Inflammatory macrophage treated with lipopolysaccharide for 1 hour (primary cell): Measurements from ENCODE around the gene KRCC1.
A peak's percentile ranks its signal among the peaks of the same experiment; 100 is the strongest.
"Not testable (repeated sequence)": the region's sequence is repeated elsewhere in the genome, so short reads cannot be mapped to it uniquely, and the experiment has no call there.

ENCODE experiments used
- DNase-seq, 2 donors: peaks; one replicate each; pipeline ENCODE4 v3.0.0-alpha.2; 2020 to 2022

The KRCC1 gene

DNA sequence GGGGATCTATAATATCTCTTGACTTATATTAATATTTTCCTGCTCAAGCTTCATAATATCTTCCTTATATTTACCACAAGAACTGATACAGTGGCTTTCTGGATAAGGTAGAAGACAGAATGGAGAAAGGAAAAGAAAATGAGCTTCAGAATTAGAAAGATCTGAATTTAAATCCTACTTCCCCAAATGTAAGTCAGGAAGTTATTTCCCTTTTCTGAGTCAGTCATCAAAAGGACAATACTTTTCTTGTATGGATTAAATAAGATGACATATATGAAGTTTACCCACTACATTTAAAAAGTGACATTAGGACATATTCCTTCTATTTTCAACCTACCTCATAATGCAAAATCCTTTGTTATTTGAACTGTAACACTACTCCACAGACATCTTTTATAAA, 19.0 kb downstream of the KRCC1 start:
- DNase-seq: peak; percentile 27 to 44

DNA sequence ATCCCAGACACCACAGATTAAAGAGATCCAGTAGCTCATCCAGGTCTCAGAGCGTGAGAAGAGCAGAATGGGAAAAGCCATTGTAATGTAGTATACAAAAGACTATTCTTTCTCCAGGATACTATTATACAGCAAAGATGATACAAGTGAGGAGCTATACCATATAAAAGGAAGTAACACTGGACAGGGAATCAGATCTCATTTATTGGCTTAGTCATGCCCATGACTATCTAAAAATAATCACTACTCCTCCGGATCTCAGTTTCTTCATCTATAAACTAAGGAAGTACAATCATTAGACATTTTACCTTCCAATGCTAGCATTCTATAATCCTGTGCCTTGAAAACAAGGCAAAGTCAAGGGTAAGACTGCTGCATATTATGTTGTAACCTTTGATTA, 19.4 kb downstream of the KRCC1 start:
- peak; percentile 31 to 65 for DNase-seq

DNA sequence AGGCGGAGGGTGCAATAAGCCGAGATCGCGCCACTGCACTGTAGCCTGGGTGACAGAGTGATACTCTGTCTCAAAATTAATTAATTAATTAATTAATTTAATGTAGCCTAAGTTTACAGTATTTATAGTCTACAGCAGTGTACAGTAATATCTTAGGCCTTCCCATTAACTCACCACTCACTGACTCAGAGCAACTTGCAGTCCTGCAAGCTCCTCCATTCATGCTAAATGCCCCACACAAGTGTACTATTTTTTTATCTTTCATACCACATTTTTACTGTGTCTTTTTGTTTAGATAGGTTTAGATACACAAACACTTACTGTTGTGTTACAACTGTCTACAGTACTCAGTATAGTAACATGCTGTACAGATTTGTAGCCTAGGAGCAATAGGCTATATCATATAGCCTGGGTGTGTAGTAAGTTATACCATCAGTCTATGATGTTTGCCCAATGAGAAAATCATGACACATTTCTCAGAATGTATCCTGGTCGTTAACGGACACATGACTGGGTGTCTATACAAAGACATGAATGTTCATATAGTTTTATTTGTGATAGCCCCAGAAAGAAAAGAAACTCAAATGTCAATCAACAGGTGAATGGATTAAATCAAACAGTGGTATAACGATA, 23.4 kb downstream of the KRCC1 start:
- no peak for DNase-seq

DNA sequence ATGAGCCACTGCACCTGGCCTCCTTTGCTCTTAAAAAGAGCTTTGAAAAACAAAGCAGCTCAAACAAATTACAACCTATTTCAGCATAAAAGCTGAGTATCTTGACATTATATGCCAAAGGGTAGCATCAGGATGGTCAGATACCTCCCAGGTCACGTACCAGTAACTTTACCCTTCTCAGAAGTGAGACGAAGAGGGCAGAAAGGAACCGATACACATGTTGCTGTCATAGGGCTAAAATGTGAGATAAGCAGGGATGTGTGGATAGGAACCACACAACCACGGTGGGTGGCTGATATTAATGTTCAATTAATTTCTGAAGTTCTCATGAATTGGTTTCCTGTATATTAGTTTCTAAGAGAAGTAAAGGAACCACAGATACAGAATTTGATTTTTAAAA, 26.7 kb downstream of the KRCC1 start:
- no peak for DNase-seq

DNA sequence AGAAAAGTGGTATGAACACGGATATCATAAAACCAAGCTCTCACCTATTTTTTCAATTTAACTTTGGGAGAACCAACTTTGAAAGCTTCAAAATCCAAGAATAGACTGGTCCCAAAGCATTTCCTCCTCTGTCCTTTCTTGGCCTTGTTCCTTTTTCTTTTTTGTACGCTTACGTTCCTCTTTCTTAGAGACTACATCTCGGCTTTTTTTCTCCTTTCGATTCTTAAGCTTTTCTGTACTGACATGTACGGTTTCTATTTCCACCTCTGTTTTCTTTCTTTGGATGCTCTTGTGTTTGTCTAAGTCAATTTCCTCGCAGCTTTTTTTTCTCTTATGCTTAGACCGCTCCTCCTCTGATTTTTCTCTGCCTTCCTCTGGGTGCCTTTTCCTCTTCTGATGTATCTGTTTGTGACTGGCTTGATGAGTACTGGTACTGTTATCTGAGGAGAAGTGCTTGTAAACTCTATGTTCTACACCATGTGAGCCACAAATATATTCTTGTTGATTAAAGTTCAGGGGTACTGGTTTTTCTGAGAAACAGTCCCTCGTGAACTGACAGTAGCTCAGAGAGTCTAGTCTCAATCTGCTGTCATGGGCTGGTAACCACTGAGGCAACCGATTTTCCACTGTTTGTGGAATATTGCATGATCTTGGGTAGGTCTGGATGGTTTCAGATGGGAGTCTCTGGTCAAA, 27.7 kb downstream of the KRCC1 start:
- peak; percentile 39 to 60 for DNase-seq

DNA sequence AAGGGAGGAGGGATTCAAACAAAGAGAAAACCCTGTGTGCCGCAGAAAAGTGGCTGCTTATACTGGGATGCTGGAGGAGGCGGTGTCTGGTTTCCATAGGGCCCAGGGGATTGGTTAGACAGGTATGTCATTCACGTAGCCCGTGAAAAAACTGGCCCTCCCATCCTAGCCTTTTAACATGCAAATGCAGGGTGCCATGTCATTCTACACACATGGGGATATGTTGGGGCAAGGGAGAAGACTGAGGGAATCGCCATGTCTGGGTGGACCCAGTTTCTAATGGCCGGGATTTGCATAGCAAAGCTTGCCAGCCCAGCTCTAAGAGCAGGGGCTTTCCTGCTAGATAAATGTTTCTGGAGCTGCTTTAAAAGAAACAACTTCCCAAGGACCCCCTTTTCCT, 31.1 kb downstream of the KRCC1 start:
- no peak for DNase-seq

DNA sequence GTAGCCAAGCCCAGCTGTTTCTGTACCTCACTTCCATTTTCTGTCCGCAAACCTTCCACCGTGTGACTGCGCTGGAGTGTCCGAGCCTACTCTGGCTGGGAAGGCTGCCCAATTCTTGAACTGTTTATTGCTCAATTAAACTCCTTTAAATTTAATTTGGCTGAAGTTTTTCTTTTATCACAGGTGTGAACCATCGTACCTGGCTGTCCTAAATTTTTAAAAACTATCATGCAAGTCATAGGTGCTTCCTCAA, 33.0 kb downstream of the KRCC1 start:
- no peak for DNase-seq

DNA sequence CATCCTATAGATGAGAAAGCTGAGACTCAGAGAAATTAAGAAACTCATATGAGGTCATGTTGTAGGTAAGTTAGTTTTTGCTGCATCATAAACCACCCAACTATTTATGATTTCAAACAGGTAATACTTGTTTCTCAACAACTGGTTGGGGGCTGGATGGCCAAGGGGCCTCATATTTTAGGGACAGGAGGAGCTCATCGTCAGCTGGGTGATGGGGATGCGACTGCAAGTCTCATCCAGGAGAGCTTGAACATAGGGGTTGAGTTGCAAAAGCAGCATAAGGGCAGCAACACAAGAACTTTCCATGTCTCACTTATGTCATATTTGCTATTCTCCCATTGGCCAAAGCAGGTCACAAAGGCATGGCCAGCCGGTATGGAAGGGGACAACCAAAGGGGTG, 35.6 kb downstream of the KRCC1 start:
- no peak for DNase-seq

DNA sequence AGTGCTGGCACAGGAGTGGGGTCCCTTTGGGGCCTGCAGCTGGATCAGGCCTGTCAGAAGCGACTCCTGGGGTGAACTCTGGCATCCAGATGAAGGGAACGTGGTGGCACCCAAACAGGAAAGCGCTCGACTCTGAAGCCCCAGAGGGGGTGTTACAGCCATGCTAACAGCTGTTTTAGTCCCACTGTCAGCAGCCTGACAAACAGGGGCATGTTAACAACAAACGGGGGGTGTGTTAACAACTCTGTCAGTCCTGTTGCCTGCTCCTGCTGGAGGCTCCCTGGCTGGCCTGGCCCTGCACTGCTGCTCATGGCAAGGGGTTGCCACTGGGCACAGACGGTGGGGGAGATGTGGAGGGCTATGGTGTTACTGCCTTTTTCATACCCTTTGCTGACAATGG, 36.7 kb downstream of the KRCC1 start:
- no peak for DNase-seq

DNA sequence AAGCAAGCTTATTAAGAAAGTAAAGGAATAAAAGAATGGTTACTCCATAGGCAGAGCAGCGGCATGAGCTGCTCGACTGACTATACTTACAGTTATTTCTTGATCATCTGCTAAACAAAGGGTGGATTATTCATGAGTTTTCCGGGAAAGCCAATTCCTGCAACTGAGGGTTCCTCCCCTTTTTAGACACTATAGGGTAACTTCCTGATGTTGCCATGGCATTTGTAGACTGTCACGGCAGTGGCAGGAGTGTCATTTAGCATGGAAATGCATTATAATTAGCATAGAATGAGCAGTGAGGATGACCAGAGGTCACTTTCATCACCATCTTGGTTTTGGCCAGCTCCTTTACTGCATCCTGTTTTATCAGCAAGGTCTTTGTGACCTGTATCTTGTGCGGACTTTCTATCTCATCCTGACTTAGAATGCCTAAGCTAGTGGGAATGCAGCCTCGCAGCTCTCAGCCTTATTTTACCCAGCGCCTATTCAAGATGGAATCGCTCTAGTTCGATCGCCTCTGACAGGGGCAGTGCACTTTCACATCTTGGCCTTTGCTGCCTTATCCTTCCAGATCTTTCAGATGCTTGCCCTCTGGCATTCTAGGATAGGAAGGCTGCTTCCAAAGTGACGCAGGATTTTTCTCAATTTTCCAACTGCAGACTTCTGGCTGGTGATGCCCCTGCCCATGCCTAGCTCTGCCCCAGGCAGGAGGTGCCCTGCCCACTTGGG, 37.3 kb downstream of the KRCC1 start:
- not testable (repeated sequence) for DNase-seq

DNA sequence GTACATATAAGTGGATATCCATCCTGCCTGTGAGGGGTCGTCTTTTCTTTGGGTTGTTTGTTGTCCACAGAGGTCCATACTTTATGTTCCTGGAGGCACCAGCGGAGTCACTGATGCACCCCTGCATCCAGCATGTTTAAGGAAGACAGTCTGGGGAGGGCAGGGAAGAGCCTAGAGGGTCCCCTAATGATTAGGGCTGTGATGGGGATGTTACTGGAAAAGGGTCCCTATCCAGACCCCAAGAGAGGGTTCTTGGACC, 37.9 kb downstream of the KRCC1 start:
- DNase-seq: not testable (repeated sequence)

DNA sequence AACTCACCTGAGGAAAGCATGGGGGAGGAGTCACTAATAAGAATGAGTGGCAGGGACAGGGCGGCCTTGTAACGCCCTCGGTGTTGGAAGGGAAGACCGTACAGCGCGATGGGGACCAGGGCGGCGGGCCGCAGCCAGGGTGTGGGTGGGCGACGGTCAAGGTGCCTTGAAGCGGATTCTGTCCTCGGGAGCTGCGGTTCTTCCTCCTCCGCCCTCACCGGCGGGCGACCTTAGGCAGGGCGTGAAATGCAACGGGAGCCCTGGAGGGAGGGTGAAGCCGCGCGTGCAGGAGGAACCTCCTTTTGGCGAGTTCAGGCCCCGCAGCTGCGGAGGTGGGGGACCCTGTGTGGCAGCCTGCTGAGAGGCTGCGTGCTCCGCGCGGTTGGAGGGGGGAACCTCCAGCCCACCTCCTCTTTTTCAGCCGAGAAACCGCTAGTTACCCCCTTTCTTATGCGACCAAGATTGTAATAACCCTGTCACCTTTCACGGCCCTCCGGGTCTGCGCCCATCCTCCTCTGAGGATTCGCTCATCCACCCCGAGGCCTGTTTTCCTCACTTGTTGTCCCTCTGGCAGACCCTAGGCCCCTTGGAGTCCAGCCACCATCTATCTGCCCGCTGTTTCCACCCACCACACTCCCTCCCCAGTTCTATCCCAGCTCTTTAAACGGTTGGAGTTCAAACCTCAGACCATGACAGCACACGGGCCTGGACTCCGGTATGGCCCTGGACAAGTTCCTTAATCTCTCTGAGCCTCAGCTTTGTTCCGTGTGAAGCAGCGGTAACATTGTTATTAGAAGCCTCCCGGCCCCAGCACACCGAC, 38.4 kb downstream of the KRCC1 start:
- DNase-seq: peak in 1 of 2 donors; percentile 40

DNA sequence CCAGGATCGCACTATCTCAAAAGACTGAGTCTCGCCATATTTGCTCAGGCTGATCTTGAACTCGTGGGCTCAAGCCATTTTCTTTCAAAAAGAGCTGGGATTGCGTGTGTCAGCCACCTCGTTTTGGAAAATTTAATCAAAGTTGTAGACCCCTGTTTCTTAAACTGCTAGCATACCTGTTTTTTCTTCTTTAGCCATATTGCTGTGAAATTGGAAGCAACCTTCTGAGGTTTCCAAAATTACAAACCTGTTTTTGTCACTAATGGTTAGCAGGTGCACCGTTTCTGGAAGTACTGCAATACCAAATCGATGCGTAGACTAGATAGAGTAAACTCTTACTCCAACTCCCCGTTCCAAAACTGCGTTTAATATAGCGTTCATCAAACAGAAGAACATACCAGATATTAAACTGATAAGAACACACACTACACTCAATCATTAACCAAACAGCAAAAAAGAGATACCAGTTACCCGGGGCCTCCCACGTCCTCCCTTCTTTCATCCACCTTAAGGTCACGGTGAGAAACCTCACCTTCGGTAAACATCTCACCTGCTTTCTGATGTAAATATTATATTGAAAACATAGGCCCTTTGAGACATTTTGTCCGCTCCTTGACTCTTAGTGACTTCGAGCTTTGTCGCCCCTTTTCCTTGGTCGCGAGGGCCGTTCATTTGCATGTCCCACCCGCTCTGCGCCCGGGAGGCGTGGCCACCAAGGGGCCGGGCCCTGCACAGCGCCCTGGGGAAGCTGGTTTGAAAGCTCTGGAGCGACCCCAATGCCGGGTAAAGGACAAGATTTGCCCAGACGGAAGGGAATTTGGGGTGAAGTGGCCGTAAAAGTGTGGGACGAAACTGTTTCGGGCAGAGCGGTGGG, 39.3 kb downstream of the KRCC1 start, which contains the start of gene RNU2-63P:
TSS of gene RNU2-63P (minus strand) at position 462 of the 874 bp plus-strand sequence.
- peak; percentile 87 to 91 for DNase-seq

DNA sequence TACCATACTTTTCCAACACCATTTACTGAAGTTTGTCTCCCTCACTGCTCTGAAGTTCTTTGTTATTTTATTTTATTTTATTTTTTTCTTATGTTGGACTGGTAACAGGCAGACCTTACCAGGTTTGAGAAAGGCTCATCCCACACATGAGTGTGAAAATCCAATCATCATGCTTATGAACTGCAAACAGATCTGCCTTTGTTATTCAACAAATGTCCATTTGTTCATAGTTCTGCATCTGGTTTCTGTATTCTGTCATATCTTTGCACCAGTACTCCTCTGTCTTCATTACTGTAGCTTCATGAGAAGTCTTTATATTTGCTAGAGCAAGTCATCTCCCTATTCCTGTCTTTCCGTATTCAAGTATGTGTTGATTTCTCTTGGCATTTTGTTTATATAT, 44.6 kb downstream of the KRCC1 start:
- DNase-seq: no peak

DNA sequence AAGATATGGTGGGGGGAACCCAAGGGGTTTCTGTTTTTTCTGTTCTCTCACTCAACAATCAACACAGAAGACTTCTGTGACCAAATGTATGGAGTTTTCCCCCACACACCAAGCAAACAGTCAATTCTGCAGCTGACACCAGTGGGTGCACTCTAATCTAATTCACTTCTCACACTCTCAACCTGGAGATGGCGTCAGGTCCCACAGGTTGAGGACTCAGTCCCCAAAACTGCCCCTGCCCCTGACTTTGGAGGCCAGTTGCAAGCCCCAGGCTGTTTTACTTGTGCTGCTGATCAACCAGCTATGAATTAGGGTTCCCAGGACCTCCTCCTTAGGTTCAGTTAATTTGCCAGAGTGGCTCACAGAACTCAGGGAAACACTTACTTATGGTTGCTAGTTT, 45.4 kb downstream of the KRCC1 start:
- DNase-seq: no peak

DNA sequence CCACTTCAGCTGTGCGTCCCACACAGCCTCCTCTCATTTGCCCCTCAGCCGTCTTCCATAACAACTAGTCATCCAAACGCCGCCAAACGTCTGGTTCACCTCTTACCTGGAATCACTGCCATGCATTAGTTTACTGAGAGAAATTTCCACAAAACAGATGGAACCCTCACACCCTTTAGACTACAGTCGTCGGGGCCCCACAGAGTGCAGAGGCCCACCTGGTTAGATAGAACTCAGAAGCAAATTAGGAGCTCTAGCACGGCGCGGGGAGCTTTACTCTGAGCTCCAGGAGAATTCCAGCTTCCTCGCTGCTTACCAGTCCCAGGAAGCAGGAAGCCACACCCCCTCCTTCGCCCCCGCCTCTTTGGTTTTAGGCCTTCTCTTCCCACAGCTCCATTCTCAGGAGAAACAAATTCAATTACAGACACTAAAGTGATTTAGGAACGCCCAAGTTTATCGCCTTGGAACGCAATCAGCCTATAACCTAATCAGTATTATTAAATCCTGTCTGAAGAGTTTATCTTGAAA, 48.6 kb downstream of the KRCC1 start:
- DNase-seq: no peak

DNA sequence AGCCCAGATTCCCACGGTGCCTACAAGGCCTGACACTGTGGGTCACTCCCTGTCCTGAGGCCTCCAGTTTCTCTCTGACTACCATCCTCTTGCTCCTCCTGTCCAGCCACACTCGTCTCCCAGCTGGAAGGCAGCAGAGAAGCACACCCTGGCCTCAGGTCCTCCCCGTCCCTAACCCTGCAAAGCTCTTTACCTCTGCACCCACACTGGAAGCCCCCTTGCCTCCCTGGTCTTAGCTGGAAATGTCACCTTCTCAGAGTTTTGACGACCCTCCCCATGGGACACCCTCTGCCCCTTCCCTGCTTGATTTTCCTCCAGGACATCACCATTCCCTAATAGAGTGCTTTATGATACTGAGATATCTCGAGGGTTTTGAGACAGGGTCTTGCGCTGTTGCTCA, 49.8 kb downstream of the KRCC1 start:
- DNase-seq: no peak

DNA sequence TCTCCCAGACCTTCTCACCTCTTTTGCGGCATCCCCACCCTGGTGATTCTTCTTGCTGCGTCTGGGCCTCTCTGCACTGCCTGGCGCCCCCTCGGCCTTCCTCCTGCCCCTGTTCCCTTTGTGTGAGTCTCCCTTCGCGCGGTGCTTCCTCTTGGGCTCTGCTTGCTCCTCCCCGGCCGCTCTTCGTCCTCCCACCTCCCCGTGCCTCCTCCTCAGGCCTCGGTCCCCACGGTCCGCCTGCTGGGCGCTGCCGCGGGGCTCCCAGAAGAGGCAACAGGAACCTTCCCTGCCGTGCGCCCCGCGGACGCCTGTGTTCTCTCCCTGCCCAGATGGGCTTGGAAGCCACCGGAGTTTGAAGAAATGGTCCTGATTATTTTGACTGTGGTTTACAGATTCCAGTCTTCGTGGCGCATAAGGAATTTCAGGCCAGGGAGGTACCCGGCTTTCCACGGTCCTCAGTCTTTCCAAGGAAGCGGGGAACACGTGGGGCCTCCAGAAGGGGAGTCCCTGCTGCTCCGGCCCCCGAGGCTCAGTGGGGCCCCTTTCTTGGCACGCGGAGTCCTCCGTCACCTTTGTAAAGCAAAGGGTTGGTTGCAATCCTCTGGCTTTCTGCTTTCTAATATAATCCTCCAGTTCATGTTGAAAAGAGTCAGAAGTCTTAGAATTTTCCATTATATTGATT, 52.4 kb downstream of the KRCC1 start:
- no peak for DNase-seq

DNA sequence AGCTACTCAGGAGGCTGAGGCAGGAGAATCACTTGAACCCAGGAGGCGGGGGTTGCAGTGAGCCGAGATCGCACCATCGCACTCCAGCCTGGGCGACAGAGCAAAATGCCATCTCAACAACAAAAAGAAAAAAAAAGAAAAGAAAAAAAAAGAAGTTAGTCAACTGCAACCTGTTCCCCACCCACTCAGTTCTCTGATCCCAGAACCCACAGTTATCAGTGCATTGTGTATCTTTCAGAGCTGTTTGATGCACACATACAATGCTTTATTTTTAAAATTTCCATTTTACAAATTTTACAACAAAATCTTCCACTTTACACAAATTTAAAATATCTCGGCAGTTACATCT, 53.2 kb downstream of the KRCC1 start:
- no peak for DNase-seq

DNA sequence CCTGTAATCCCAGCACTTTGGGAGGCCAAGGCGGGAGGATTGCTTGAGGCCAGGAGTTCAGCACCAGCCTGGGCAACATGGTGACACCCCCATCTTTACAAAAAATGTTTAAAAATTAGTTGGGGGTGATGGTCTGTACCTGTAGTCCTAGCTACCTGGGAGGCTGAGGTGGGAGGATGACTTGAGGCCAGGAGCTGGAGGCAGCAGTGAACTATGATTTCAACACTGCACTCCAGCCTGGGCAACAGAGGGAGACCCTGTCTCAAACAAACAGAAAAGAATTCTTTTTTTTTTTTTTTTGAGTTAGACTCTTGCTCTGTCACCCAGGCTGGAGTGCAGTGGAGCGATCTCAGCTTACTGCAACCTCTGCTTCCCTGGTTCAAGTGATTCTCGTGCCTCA, 55.1 kb downstream of the KRCC1 start:
- not testable (repeated sequence) for DNase-seq

DNA sequence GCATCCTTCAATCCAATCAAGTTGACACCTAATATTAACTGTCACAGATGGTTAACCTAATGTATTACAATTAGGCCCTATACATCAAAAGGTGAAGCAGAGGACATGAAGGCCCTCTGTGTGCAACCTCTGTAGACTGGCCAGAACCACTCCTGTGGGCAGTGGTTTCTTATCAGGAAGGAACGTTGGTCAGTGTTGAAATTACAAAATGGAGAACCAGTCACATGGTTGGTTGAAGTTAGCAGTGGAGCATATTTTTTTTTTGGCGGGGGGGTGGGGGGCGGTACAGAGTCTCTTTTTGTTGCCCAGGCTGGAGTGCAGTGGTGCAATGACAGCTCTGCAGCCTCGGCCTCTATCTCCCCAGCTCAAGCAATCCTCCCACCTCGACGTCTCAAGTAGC, 59.0 kb downstream of the KRCC1 start:
- DNase-seq: no peak

DNA sequence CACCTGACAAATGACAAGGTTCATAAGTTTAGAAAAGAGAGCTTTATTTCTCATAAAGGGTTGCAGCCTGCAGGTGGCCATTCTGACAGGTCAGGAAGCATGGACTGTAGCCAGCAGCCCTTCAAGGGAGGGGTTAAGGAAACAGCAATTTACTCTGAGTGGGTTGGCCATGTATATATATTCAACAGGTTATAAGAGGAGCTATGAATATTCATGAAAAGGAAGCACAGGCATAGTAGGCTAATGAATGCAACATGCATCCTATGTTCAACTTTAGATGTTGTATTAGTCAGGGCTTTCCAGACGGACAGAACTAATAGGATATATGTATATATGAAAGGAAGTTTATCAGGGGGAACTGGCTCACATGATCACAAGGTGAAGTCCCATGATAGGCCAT, 59.8 kb downstream of the KRCC1 start:
- no peak for DNase-seq
